H54 (cell line): Measurements from ENCODE around the gene SMIM12.
A peak's percentile ranks its signal among the peaks of the same experiment; 100 is the strongest.

ENCODE experiments used
- DNase-seq: peaks from one replicate; pipeline ENCODE4 v3.0.0; 2011; ENCODE audit warnings: low spot score, mixed read lengths; ENCODE audit not compliant: insufficient read length
- FAIRE-seq: peaks from 3 replicates; lab custom pipeline; 2011; peaks lifted over from hg19 to GRCh38; lab: Jason Lieb, UNC
- POLR2A ChIP-seq: IDR thresholded peaks from 2 replicates; pipeline ENCODE4 v1.6.1; 2011; ENCODE audit warnings: low read depth, mild to moderate bottlenecking, low read length

The SMIM12 gene

DNA sequence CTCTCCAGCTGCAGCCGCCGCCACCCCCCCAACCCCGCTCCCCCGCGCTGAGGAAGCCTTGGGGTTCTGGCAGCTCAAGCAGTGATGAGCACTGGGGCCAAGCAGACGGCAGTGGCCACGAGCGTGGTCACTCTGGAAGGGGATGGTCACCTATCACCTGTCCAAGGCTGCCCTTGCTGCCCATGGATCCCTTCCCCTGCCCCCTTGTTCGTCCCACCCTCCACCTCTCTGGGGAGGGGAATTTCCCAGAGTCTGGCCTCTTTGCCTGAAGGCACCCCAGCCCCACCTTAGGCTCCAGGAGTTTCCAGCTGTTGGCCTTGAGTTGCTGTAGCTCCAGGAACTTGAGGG, 7.2 kb upstream of the SMIM12 start:
- no peak for TF ChIP-seq POLR2A
- FAIRE-seq = no peak

DNA sequence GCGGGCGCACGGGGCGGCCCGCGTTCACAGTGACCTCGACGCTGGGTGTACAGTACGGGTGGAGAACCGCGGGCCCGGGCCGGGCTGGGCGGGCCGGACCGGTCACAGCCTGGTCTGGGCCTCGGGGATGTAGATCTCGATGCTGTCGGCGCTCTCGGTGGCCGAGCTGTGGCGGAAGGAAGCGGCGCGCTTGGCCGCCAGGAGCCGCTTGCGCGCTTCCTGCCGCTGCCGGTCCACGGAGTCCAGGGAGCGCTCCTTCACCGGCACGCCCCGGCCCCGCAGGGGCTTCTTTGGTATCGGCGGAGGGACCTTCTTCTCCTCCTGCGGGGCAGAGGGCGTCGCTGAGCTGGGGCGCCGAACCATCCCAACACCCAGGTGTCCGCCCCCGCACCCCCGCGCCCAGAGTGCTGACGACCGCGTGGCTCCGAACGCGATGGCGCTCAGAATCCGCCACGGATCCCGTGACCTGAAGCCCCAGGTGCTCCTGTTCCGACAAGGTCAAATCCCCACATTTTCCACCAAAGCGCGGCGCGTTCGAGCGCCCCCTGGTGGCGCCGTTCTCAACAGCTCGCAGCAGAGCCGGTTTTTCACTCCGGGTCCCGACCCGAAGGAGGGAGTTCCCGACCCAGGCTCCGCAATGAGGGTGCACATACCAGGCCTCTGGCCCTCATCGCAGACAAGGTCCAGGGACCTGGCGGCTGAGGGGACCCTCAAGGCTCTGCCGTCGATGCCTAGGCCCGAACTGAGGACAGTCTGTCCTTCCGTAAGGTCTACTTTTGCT, 6.6 kb upstream of the SMIM12 start:
- TF ChIP-seq POLR2A = no peak
- no peak for FAIRE-seq
- DNase-seq = peak; percentile 90

More for the DNA sequence above, 7.2 kb upstream of the SMIM12 start:
- DNase-seq = no peak

- DNase-seq = no peak
- TF ChIP-seq POLR2A = no peak
- FAIRE-seq = no peak
These were observed 6.0 kb upstream of the SMIM12 start for GRCh38 chr1:34865573-34865972.

DNA sequence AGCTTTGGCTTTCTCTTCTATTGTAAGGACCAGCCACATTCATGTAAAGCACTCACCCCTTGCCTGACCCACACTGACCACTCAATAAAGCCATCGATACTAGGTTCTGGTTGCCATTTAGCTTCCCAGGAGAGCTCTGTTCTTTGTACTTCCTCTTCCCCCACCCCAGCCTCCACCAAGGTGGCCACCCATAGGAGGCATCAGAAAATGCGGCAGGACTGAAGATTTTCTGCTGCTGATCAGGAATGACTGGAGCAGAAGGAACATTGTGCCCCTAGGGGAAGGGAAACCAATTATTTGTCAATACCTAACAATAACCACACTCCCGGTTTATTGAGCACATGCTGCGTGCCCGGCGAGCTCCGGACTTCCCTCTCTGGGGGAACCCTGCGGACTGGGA, 5.2 kb upstream of the SMIM12 start:
- DNase-seq = no peak
- no peak for TF ChIP-seq POLR2A
- FAIRE-seq = no peak

- FAIRE-seq (no peak), DNase-seq (no peak)
- no peak for TF ChIP-seq POLR2A
These were observed 4.0 kb upstream of the SMIM12 start for GRCh38 chr1:34863501-34863900.

GRCh38 chr1:34858901-34859445, 576 bp downstream of the SMIM12 start:
- no peak for TF ChIP-seq POLR2A
- DNase-seq = peak; percentile 55
- FAIRE-seq = no peak

- no peak for TF ChIP-seq POLR2A
- FAIRE-seq (no peak), DNase-seq (no peak)
These were observed 2.9 kb downstream of the SMIM12 start for GRCh38 chr1:34856697-34857096.

DNA sequence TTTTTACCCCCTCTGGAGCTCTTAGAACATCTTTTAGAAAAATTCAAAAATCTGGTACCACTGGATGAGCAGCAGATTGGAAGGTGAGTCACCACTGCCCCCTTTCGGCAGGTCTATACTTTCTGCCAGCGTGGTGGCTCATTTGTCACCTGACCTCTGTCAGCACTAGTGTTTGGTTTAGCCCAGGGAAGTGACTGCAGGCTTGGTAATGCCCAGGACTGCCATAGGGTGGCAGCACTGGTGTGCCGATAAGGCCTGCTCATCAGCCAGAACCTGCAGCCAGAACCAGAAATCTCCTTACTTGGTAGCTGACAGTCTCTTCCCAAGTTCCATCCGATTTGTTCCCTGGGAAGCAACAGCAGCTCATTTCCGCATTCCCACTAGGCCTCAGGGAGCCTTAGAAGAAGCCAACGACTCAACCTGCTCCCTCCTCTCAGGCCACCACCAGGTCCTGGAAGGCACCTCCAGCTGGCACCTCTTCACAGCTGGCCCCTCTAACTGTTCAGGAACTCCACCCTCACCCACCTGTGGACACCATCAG, 6.8 kb downstream of the SMIM12 start:
- DNase-seq = peak; percentile 92
- peak; percentile 97 for FAIRE-seq
- no peak for TF ChIP-seq POLR2A

- DNase-seq (no peak), FAIRE-seq (no peak)
- TF ChIP-seq POLR2A = no peak
These were observed 8.0 kb downstream of the SMIM12 start for GRCh38 chr1:34851431-34852105.

- TF ChIP-seq POLR2A = no peak
- DNase-seq = no peak
- FAIRE-seq = no peak
These were observed 9.2 kb downstream of the SMIM12 start for GRCh38 chr1:34850382-34850781.

- TF ChIP-seq POLR2A = no peak
- FAIRE-seq (no peak), DNase-seq (no peak)
These were observed 12.5 kb downstream of the SMIM12 start for GRCh38 chr1:34847094-34847493.

DNA sequence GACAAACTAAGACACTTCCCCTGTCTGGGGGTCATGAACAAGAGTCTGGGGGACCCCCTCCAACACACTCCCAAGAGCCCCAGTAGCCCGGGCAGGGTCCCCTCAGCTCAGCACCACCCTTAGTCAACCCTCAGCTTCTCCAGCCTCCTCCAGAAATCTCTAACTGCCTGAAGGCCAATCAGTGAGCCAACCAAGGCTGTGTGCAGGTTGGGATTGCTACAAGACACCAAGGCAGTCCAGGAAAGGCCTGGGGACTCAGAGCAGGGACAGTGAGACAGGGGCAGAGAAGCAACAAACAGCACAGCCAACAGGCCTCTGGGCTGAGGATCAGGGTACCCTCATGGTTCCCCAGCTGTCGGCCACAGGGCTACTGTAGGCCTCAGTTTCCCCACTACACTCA, 13.3 kb downstream of the SMIM12 start:
- no peak for DNase-seq
- no peak for FAIRE-seq
- no peak for TF ChIP-seq POLR2A

DNA sequence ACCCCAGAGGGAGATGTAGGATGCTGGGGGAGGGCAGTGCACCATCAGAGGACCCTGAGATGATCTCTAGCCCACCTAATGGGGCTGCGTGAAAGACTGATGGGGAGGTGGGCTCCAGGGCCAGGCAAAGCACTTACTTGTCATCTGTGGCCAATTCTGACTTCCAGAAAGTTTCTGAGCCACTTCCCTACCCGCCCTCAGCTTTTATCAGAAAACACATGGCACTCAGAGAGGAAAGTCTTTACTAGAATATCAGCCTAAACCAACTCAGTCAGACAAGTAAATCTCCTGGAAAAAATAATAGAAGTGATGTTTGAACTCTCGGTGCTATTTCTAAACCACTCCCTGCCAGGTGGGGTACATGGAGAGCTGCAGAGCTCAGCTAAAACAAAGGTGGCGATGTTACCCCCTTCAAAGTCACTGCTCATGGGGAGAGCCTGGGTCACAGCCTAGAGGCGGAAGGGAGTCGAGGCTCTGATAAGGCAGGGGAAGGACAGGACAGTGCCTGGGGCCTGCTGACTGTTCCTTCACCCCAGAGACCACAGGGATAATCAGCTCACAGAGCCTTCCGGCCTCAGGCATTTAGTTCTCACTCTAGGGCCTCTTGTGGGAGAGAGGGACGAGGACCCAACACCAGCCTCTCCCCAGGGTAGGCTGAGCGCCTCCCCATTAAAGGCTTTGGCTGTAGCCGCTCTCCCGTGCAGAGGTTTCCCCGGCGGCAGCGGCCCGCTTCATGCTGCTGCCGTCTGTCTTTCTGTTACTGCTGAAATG, 14.2 kb downstream of the SMIM12 start:
- no peak for DNase-seq
- FAIRE-seq = no peak
- TF ChIP-seq POLR2A = no peak

DNA sequence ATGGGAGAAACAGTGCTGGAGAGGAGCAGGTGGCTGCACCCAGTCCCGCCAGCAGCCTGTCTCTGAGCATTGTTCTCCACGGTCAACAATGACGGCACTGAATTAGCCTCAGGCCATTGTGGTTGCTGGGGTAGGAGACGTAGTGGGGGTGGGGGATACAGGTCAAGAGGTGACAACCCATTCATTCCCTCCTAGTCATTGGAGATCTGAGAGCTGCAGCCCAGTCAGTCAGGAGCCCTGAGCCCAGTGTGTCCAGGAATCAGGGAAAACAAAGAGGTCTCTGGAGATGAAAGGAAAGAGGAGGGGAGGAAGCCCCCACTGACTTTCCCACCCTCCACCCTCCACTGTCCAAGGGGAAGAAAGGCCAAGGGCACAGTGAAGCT, 15.3 kb downstream of the SMIM12 start:
- TF ChIP-seq POLR2A = no peak
- FAIRE-seq (no peak), DNase-seq (no peak)
